Measurements from ENCODE around the gene RDH12. TPM values are rescaled to one million over a fixed set of nuclear protein-coding genes. Genes with fewer than 3 reads are reported as not detected.

Gene RDH12
- total and polyA plus RNA-seq, 4 donors = 0.06 to 0.25 (median 0.22) TPM; not detected in 1

DNA sequence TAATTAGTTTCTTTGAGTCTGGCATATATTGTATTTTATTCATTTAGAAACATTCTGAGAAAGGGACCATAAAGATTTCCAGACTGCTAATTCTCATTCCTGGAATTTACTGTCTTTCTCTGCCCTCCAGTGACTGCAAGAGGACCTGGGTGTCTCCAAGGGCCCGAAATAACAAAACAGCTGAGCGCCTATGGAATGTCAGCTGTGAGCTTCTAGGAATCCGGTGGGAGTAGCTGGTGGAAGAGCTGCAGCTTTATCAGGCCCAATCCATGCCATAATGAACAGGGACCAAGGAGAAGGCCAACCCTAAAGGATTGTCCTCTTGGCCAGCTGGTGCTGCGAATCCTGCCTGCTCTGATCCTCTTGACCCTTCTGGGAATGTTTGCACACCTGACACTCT is 31.9 kb downstream of the RDH12 start:
- peaks cover 0 to 3% (median 0%) of the 10 kb centered on the region in 5 donors for H3K4me1 ChIP-seq (ENCODE audit: control insufficient read depth in 5 of 5, insufficient read depth in 5 of 5, low read length in 5 of 5)
- TF ChIP-seq, protein P1, sequence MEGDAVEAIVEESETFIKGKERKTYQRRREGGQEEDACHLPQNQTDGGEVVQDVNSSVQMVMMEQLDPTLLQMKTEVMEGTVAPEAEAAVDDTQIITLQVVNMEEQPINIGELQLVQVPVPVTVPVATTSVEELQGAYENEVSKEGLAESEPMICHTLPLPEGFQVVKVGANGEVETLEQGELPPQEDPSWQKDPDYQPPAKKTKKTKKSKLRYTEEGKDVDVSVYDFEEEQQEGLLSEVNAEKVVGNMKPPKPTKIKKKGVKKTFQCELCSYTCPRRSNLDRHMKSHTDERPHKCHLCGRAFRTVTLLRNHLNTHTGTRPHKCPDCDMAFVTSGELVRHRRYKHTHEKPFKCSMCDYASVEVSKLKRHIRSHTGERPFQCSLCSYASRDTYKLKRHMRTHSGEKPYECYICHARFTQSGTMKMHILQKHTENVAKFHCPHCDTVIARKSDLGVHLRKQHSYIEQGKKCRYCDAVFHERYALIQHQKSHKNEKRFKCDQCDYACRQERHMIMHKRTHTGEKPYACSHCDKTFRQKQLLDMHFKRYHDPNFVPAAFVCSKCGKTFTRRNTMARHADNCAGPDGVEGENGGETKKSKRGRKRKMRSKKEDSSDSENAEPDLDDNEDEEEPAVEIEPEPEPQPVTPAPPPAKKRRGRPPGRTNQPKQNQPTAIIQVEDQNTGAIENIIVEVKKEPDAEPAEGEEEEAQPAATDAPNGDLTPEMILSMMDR (IDR thresholded peaks at IDR 0.05; ENCODE audit: control extremely low read depth, extremely low read depth) = no peak
- ATAC-seq (ENCODE audit: insufficient read depth, low FRiP score) = no peak
- H3K9ac ChIP-seq (ENCODE audit: insufficient read depth in 1 of 2, low read length in 2 of 2) = no peak overlapping the region
- 83 to 92% methylated on average over 4 of the region's 4 CpGs for WGBS, 2 donors
- H3K27me3 ChIP-seq (ENCODE audit: control insufficient read depth in 3 of 3, insufficient read depth in 3 of 3, low read length in 2 of 3) = no peaks in the 10 kb centered on the region
- no peak overlapping the region for H3K4me3 ChIP-seq
- DNase-seq = no peak
- peaks cover 0 to 2% (median 0%) of the 10 kb centered on the region in 4 donors for H3K9me3 ChIP-seq (ENCODE audit: control insufficient read depth in 4 of 4, insufficient read depth in 3 of 4, low read length in 3 of 4)
- no peaks in the 10 kb centered on the region for H3K36me3 ChIP-seq (ENCODE audit: control insufficient read depth in 4 of 4, insufficient read depth in 4 of 4, low read length in 4 of 4)
- H3K27ac ChIP-seq (ENCODE audit: low read depth in 1 of 2, low read length in 1 of 2) = no peak overlapping the region

DNA sequence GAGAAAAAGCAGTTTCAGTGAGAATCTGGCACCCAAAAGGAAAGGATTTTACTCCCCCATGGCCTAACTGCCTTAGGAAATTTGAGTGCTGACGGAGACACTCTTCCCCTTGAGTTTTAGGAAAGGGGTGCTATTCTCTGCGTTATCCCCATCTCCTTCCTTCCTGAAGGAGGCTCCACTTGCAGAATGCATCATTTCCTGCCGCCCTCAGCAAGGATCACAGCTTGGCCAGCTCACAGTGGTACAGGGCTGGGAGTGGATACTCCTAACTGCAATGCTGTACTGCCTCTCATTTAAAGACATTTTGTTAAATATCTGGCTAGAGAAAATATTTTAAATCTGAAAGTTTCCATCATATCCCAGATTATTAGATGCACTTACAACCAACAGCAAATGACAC is 33.0 kb downstream of the RDH12 start:
- H3K27ac ChIP-seq (ENCODE audit: low read depth in 1 of 2, low read length in 1 of 2) = no peak overlapping the region
- H3K36me3 ChIP-seq (ENCODE audit: control insufficient read depth in 4 of 4, insufficient read depth in 4 of 4, low read length in 4 of 4) = no peaks in the 10 kb centered on the region
- ATAC-seq (ENCODE audit: insufficient read depth, low FRiP score) = no peak
- H3K9me3 ChIP-seq (ENCODE audit: control insufficient read depth in 4 of 4, insufficient read depth in 3 of 4, low read length in 3 of 4) = peaks cover 0 to 2% (median 0%) of the 10 kb centered on the region in 4 donors
- no peak for DNase-seq
- H3K9ac ChIP-seq (ENCODE audit: insufficient read depth in 1 of 2, low read length in 2 of 2) = no peak overlapping the region
- peaks cover 0 to 3% (median 0%) of the 10 kb centered on the region in 5 donors for H3K4me1 ChIP-seq (ENCODE audit: control insufficient read depth in 5 of 5, insufficient read depth in 5 of 5, low read length in 5 of 5)
- no peaks in the 10 kb centered on the region for H3K27me3 ChIP-seq (ENCODE audit: control insufficient read depth in 3 of 3, insufficient read depth in 3 of 3, low read length in 2 of 3)
- TF ChIP-seq, protein P1 (IDR thresholded peaks at IDR 0.05; ENCODE audit: control extremely low read depth, extremely low read depth) = no peak
- 70 to 72% methylated on average over 3 of the region's 3 CpGs for WGBS, 2 donors
- no peak overlapping the region for H3K4me3 ChIP-seq

DNA sequence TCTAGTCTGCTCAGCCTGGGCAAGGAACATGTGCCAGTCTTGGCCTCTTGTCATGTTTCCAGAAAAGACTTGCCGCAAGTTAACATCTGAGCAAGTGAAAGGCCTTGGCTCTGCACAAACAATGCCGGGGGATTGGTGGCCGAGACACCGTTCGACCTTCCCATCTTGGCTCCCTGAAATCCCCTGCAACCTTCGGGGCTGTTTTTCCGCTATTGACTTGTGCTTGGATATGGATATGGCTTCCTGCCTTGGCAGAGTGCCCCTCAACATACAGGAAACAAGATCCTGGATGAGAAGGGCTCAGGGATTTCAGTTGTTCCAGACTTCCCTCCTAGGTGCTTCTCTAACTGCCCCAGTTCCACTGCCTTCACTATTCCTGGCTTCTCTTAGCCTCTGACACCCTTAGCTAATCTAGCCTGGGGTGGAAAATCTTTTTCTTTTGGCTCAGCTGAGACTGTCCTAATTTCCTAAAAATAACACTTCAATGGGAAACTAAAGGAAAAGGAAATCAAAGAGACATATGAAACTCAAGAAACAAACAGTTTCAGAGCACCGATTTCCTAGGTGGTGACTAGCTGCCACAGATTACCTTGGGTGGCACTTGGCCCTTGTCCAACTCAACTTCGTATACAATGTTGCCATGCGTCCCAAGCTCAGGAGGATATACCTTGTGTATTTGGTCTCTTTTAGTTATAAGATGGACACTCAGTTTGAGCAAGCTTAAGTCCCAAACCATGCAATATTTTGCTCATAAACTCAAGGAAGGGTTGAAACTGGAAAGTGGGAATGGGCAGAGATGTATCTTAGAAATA is 33.9 kb downstream of the RDH12 start:
- H3K27ac ChIP-seq (ENCODE audit: low read depth in 1 of 2, low read length in 1 of 2) = no peak overlapping the region
- no peaks in the 10 kb centered on the region for H3K36me3 ChIP-seq (ENCODE audit: control insufficient read depth in 4 of 4, insufficient read depth in 4 of 4, low read length in 4 of 4)
- H3K4me1 ChIP-seq (ENCODE audit: control insufficient read depth in 5 of 5, insufficient read depth in 5 of 5, low read length in 5 of 5) = peaks cover 0 to 3% (median 0%) of the 10 kb centered on the region in 5 donors
- no peak overlapping the region for H3K9ac ChIP-seq (ENCODE audit: insufficient read depth in 1 of 2, low read length in 2 of 2)
- ATAC-seq (ENCODE audit: insufficient read depth, low FRiP score) = no peak
- WGBS, 2 donors = 73 to 85% methylated on average over 10 of the region's 10 CpGs
- H3K9me3 ChIP-seq (ENCODE audit: control insufficient read depth in 4 of 4, insufficient read depth in 3 of 4, low read length in 3 of 4) = peaks cover 0 to 2% (median 0%) of the 10 kb centered on the region in 4 donors
- peak in 1 of 3 donors; percentile 20 for DNase-seq
- no peak overlapping the region for H3K4me3 ChIP-seq
- TF ChIP-seq, protein P1 (IDR thresholded peaks at IDR 0.05; ENCODE audit: control extremely low read depth, extremely low read depth) = no peak
- H3K27me3 ChIP-seq (ENCODE audit: control insufficient read depth in 3 of 3, insufficient read depth in 3 of 3, low read length in 2 of 3) = no peaks in the 10 kb centered on the region

Data from lung (tissue), 12 donors.